Stomach (tissue), 9 donors: ENCODE data around the gene FXN. TPM values are rescaled to one million over a fixed set of nuclear protein-coding genes. Genes with fewer than 3 reads are reported as not detected.

ENCODE experiments used
- DNase-seq, 2 donors: peaks; one replicate each; pipeline versions ENCODE4 v3.0.0 to v3.0.0-alpha.2; 2013 to 2019
- H3K27ac ChIP-seq, 5 donors: fragments of 200-600 bp in 4 of 5; sonication (generic) in 4 of 5; one replicate each; pipeline ENCODE4 v1.5.1; 2013 to 2019; ENCODE audit warnings: mild to moderate bottlenecking in 1 of 5, moderate library complexity in 1 of 5
- H3K27me3 ChIP-seq, 3 donors: fragments of 200-600 bp; sonication (generic); one replicate each; pipeline ENCODE4 v1.5.1; 2017 to 2019; ENCODE audit warnings: mixed run types in 1 of 3
- H3K36me3 ChIP-seq, 4 donors: fragments of 200-600 bp; sonication (generic); 1 replicate in 3 of 4; 2 replicates in 1 of 4; pipeline ENCODE4 v1.5.1; 2016 to 2019
- H3K4me1 ChIP-seq, 4 donors: fragments of 200-600 bp; sonication (generic); one replicate each; pipeline ENCODE4 v1.5.1; 2016 to 2019
- H3K4me3 ChIP-seq, 4 donors: fragments of 200-600 bp; sonication (generic) in 3 of 4; one replicate each; pipeline ENCODE4 v1.5.1; 2016 to 2019; ENCODE audit warnings: mild to moderate bottlenecking in 1 of 4
- H3K9me3 ChIP-seq, 4 donors: fragments of 200-600 bp; sonication (generic); one replicate each; pipeline ENCODE4 v1.5.1; 2016 to 2019
- CTCF ChIP-seq, 7 experiments: fragments of 450-650 bp in 4 of 7; fragments of 200-600 bp in 3 of 7; sonication (generic) in 3 of 7; IDR thresholded peaks; one replicate each; pipeline ENCODE4 v1.5.1; 2016 to 2019; ENCODE audit warnings: antibody characterized with exemption in 7 of 7, control low read depth in 2 of 7, mild to moderate bottlenecking in 1 of 7
- EP300 ChIP-seq: sonication (generic); formaldehyde crosslinking; IDR thresholded peaks from one replicate; pipeline ENCODE4 v1.6.1; 2017; ENCODE audit warnings: antibody characterized with exemption
- POLR2A ChIP-seq, 4 donors: fragments of 450-650 bp; IDR thresholded peaks; one replicate each; pipeline ENCODE4 v1.6.1; 2016; ENCODE audit warnings: antibody characterized with exemption in 4 of 4, control low read depth in 2 of 4, mild to moderate bottlenecking in 1 of 4, moderate library complexity in 1 of 4
- POLR2AphosphoS5 ChIP-seq, 3 donors: sonication (generic); formaldehyde crosslinking; IDR thresholded peaks; one replicate each; pipeline ENCODE4 v1.6.1; 2016; ENCODE audit warnings: antibody characterized with exemption in 3 of 3
- WGBS, 5 donors: extraction: QIAGEN DNeasy Blood & Tissue Kit in 3 of 5; methylation state at CpG; one replicate each; pipeline versions ENCODE4 v1.1.5 to v1.1.7; 2013 to 2018; 5-methylcytosine and 5-hydroxymethylcytosine counted together
- intact Hi-C: fragments of 100-400 bp; cut with DNase I; formaldehyde crosslinking; loops from one replicate; pipeline ENCODE4 v1.15.1; 2023; ENCODE audit warnings: low total_unique reads
- polyA plus RNA-seq, 3 donors: library from polyadenylated mRNA; stranded (reverse); fragments of 200-250 nt; gene quantifications; one replicate each; pipeline ENCODE4 v1.2.3, GENCODE V29; 2013
- total RNA-seq, 5 donors: library from RNA; depleted of rRNA; stranded (reverse); fragments of >200 nt; gene quantifications; one replicate each; pipeline versions ENCODE4 v1.1.0 to v1.2.3, GENCODE V29; 2014 to 2016
- donor health status: healthy with polysubstance abuse.
- donor health status: Bipolar disorder and iron deficiency.
- donor health status: healthy.

Gene FXN
- total and polyA plus RNA-seq, 8 donors, result 0.58 to 15.3 (median 4.1) TPM

- Histone ChIP-seq H3K4me1 (peaks cover 0 to 28% (median 4%) of the 10 kb centered on the region in 4 donors), H3K36me3 (peaks cover 0 to 12% (median 3%) of the 10 kb centered on the region in 4 donors), H3K27me3 (no peaks in the 10 kb centered on the region), H3K9me3 (no peaks in the 10 kb centered on the region), H3K27ac (no peak overlapping the region), H3K4me3 (no peak overlapping the region)
- TF ChIP-seq EP300 (no peak), POLR2AphosphoS5 (IDR thresholded peaks at IDR 0.05) (no peak), CTCF (IDR thresholded peaks at IDR 0.05) (no peak), POLR2A (IDR thresholded peaks at IDR 0.05) (no peak)
- WGBS, 5 donors, result 83 to 91% (median 84%) methylated on average over 9 of the region's 9 CpGs
- no peak for DNase-seq
- intact Hi-C loops, result loop anchor here (10.0 kb wide), 1 partner anchor 95 kb away; no protein-coding TSS in a partner anchor
These were observed 104.0 kb downstream of the FXN start for GRCh38 chr9:69139596-69139995.

DNA sequence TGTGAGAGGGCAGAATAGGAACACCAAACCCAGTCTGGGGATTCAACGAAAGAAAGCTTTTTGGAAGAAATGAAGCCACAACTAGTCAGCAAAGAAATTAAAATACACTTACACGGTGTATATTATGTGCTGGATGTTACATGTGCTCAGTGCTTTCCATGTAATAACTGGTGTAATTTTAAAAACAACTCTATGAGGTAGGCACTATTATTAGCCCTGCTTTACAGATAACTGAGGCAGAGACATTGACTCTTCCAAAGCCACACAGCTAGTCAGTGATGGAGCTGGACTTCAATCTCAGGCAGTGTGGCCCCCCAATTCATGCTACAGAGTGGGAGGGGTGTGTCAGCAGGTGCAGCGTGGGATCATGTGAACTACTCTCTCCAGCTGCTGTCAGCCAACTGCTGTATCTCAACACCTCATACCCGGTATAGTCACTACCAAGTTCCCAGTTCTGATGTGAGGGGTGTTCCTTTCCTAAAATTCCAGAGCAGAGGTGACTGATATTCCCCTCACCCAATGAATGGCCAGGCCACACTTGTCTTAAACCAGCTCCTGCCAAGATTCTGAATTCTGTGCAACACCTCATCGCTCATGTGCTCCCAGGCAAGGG lies 104.7 kb downstream of the FXN start:
- no peak for DNase-seq
- Histone ChIP-seq H3K36me3 (peaks cover 0 to 12% (median 3%) of the 10 kb centered on the region in 4 donors), H3K27me3 (no peaks in the 10 kb centered on the region), H3K4me3 (no peak overlapping the region), H3K4me1 (peaks cover 0 to 21% (median 6%) of the 10 kb centered on the region in 4 donors), H3K9me3 (no peaks in the 10 kb centered on the region), H3K27ac (no peak overlapping the region)
- intact Hi-C loops, result no loop called here
- no peak for TF ChIP-seq POLR2AphosphoS5 (IDR thresholded peaks at IDR 0.05)
- no peak for TF ChIP-seq EP300
- TF ChIP-seq POLR2A (IDR thresholded peaks at IDR 0.05), result no peak
- no peak for TF ChIP-seq CTCF (IDR thresholded peaks at IDR 0.05)
- WGBS, 5 donors, result 86 to 91% (median 87%) methylated on average over 5 of the region's 5 CpGs

DNA sequence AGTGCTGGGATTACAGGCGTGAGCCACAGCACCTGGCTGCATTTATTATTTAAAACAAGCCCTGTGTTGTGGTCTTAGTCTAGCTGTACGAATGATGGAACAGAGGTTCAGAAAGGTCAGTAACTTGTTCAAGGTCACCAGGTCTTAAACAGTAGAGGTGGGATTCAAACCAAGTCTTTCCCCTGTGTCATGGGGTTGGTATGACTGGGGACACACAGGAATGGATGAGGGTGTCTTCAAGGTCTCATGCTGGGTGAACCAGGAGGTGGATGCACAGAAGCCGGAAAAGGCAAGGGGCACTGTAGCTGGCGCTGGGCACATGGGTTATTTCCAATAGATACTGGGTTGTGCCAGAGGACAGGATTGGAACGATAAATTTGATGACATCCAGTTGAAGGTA lies 106.3 kb downstream of the FXN start:
- Histone ChIP-seq H3K27ac (peak overlapping the region in 1 of 5 donors; percentile 5), H3K4me3 (no peak overlapping the region), H3K9me3 (no peaks in the 10 kb centered on the region), H3K27me3 (no peaks in the 10 kb centered on the region), H3K36me3 (peaks cover 0 to 12% (median 3%) of the 10 kb centered on the region in 4 donors), H3K4me1 (peaks cover 0 to 20% (median 7%) of the 10 kb centered on the region in 4 donors)
- no peak for TF ChIP-seq POLR2A (IDR thresholded peaks at IDR 0.05)
- TF ChIP-seq EP300, result no peak
- TF ChIP-seq CTCF (IDR thresholded peaks at IDR 0.05), result no peak
- no peak for TF ChIP-seq POLR2AphosphoS5 (IDR thresholded peaks at IDR 0.05)
- no peak for DNase-seq
- intact Hi-C loops, result no loop called here
- 64 to 85% (median 70%) methylated on average over 5 of the region's 5 CpGs for WGBS, 5 donors

DNA sequence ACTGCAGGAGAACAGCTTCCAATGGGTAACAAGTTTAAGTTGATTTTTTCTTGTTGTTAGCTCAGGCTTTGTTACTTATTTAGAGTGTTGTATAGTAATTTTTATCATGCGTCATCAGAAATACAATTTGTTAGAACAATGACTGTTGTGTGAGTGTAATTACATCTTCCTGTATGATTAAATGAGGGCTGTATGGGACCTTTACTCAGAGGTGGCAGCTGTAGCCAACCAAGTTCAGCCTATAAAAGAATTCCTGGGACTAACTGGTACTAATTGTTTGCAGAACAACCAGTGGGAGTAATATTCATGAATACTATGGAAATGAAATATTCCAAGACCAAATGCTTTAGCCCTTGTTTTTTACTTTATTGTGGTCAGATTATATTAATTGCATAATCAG lies 107.7 kb downstream of the FXN start:
- TF ChIP-seq POLR2AphosphoS5 (IDR thresholded peaks at IDR 0.05) (no peak), EP300 (no peak), CTCF (IDR thresholded peaks at IDR 0.05) (no peak), POLR2A (IDR thresholded peaks at IDR 0.05) (no peak)
- 35 to 64% (median 49%) methylated on average over 1 of the region's 1 CpG for WGBS, 5 donors

More for the DNA sequence above, 107.7 kb downstream of the FXN start:
- DNase-seq, result no peak
- no peaks in the 10 kb centered on the region for H3K9me3 ChIP-seq
- intact Hi-C loops, result no loop called here
- H3K4me1 ChIP-seq, result peaks cover 0 to 25% (median 9%) of the 10 kb centered on the region in 4 donors
- H3K36me3 ChIP-seq, result peaks cover 0 to 6% (median 3%) of the 10 kb centered on the region in 4 donors
- H3K27ac ChIP-seq, result no peak overlapping the region
- no peaks in the 10 kb centered on the region for H3K27me3 ChIP-seq
- H3K4me3 ChIP-seq, result no peak overlapping the region
